ENCODE results near the gene VDAC1. TPM values are rescaled to one million over a fixed set of nuclear protein-coding genes. Genes with fewer than 3 reads are reported as not detected.
"Not testable (repeated sequence)": the region's sequence is repeated elsewhere in the genome, so short reads cannot be mapped to it uniquely, and the experiment has no call there.

VDAC1 gene
- total and polyA plus RNA-seq, 2 donors from 2014 or later: 148 to 285 TPM

GRCh38 chr5:134034326-134034725, 29.6 kb upstream of the VDAC1 start:
- DNase-seq: no peak
- FAIRE-seq: no peak

GRCh38 chr5:134030303-134030964, 25.7 kb upstream of the VDAC1 start:
- not testable (repeated sequence) for DNase-seq

More at GRCh38 chr5:134034326-134034725, 29.6 kb upstream of the VDAC1 start:
- no peaks in the 10 kb centered on the region for H3K27me3 ChIP-seq (ENCODE audit: control insufficient read depth, insufficient read depth, low read length)
- H3K27ac ChIP-seq (ENCODE audit: low read depth in 2 of 2, low read length in 2 of 2): no peak overlapping the region
- H3K9me3 ChIP-seq (ENCODE audit: control insufficient read depth in 2 of 3, insufficient read depth in 1 of 3, low read length in 3 of 3): no peaks in the 10 kb centered on the region
- no peak overlapping the region for H3K9ac ChIP-seq (ENCODE audit: low read length in 3 of 3)
- intact Hi-C loops (cut with DNase I): no loop called here
- no peaks in the 10 kb centered on the region for H3K4me1 ChIP-seq (ENCODE audit: control insufficient read depth in 2 of 3, insufficient read depth in 2 of 3, low read depth in 1 of 3, low read length in 3 of 3)
- TF ChIP-seq, protein P1, sequence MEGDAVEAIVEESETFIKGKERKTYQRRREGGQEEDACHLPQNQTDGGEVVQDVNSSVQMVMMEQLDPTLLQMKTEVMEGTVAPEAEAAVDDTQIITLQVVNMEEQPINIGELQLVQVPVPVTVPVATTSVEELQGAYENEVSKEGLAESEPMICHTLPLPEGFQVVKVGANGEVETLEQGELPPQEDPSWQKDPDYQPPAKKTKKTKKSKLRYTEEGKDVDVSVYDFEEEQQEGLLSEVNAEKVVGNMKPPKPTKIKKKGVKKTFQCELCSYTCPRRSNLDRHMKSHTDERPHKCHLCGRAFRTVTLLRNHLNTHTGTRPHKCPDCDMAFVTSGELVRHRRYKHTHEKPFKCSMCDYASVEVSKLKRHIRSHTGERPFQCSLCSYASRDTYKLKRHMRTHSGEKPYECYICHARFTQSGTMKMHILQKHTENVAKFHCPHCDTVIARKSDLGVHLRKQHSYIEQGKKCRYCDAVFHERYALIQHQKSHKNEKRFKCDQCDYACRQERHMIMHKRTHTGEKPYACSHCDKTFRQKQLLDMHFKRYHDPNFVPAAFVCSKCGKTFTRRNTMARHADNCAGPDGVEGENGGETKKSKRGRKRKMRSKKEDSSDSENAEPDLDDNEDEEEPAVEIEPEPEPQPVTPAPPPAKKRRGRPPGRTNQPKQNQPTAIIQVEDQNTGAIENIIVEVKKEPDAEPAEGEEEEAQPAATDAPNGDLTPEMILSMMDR (IDR thresholded peaks at IDR 0.05; ENCODE audit: borderline replicate concordance, extremely low read depth, insufficient read depth): no peak
- no peak overlapping the region for H3K4me3 ChIP-seq (ENCODE audit: low read length in 3 of 3)
- no peaks in the 10 kb centered on the region for H3K36me3 ChIP-seq (ENCODE audit: control insufficient read depth in 2 of 3, insufficient read depth in 3 of 3, low read length in 3 of 3)

DNA sequence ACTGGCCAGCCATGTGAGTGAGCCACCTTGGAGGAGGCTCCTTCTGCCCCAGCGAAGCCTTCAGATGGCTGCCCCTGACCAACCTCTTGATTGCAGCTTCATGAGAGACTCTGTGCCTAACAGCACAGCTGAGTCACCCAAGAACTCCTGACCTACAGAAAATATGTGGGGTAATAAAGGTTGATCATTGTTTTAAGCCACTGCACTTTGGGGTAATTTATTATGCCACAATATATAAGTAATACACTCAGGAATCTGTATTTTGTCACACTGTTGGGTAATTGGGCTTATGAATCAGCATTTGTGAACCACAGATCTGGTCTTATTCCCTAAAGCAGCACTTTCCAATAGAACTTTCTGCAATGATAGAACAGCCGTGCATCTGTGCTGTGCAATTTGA, 24.4 kb upstream of the VDAC1 start:
- intact Hi-C loops (cut with DNase I): no loop called here
- Histone ChIP-seq H3K9me3 (ENCODE audit: control insufficient read depth in 2 of 3, insufficient read depth in 1 of 3, low read length in 3 of 3) (no peaks in the 10 kb centered on the region), H3K9ac (ENCODE audit: low read length in 3 of 3) (no peak overlapping the region), H3K36me3 (ENCODE audit: control insufficient read depth in 2 of 3, insufficient read depth in 3 of 3, low read length in 3 of 3) (no peaks in the 10 kb centered on the region), H3K4me3 (ENCODE audit: low read length in 3 of 3) (no peak overlapping the region), H3K27ac (ENCODE audit: low read depth in 2 of 2, low read length in 2 of 2) (no peak overlapping the region), H3K27me3 (ENCODE audit: control insufficient read depth, insufficient read depth, low read length) (no peaks in the 10 kb centered on the region), H3K4me1 (ENCODE audit: control insufficient read depth in 2 of 3, insufficient read depth in 2 of 3, low read depth in 1 of 3, low read length in 3 of 3) (no peaks in the 10 kb centered on the region)
- DNase-seq (no peak), FAIRE-seq (no peak)
- TF ChIP-seq, protein P1 (IDR thresholded peaks at IDR 0.05; ENCODE audit: borderline replicate concordance, extremely low read depth, insufficient read depth): no peak

More at GRCh38 chr5:134030303-134030964, 25.7 kb upstream of the VDAC1 start:
- intact Hi-C loops (cut with DNase I); H3K4me3 ChIP-seq (ENCODE audit: low read length in 3 of 3); H3K4me1 ChIP-seq (ENCODE audit: control insufficient read depth in 2 of 3, insufficient read depth in 2 of 3, low read depth in 1 of 3, low read length in 3 of 3); H3K27ac ChIP-seq (ENCODE audit: low read depth in 2 of 2, low read length in 2 of 2); H3K27me3 ChIP-seq (ENCODE audit: control insufficient read depth, insufficient read depth, low read length); H3K9ac ChIP-seq (ENCODE audit: low read length in 3 of 3); FAIRE-seq; H3K9me3 ChIP-seq (ENCODE audit: control insufficient read depth in 2 of 3, insufficient read depth in 1 of 3, low read length in 3 of 3); H3K36me3 ChIP-seq (ENCODE audit: control insufficient read depth in 2 of 3, insufficient read depth in 3 of 3, low read length in 3 of 3): not testable (repeated sequence)

GRCh38 chr5:134028496-134028895, 23.7 kb upstream of the VDAC1 start:
- no peak overlapping the region for H3K4me3 ChIP-seq (ENCODE audit: low read length in 3 of 3)
- DNase-seq: no peak
- no peaks in the 10 kb centered on the region for H3K4me1 ChIP-seq (ENCODE audit: control insufficient read depth in 2 of 3, insufficient read depth in 2 of 3, low read depth in 1 of 3, low read length in 3 of 3)
- no peak for FAIRE-seq
- H3K27me3 ChIP-seq (ENCODE audit: control insufficient read depth, insufficient read depth, low read length): no peaks in the 10 kb centered on the region
- H3K9ac ChIP-seq (ENCODE audit: low read length in 3 of 3): no peak overlapping the region
- H3K9me3 ChIP-seq (ENCODE audit: control insufficient read depth in 2 of 3, insufficient read depth in 1 of 3, low read length in 3 of 3): no peaks in the 10 kb centered on the region
- TF ChIP-seq, protein P1 (IDR thresholded peaks at IDR 0.05; ENCODE audit: borderline replicate concordance, extremely low read depth, insufficient read depth): no peak
- H3K36me3 ChIP-seq (ENCODE audit: control insufficient read depth in 2 of 3, insufficient read depth in 3 of 3, low read length in 3 of 3): no peaks in the 10 kb centered on the region
- no peak overlapping the region for H3K27ac ChIP-seq (ENCODE audit: low read depth in 2 of 2, low read length in 2 of 2)
- intact Hi-C loops (cut with DNase I): no loop called here
